C4-2B (cell line): ENCODE results near the gene C1S.

ENCODE experiments used
- CTCF ChIP-seq: fragments of 450-650 bp; conservative IDR thresholded peaks from 2 replicates; pipeline ENCODE4 v1.5.1; 2017; ENCODE audit warnings: mild to moderate bottlenecking
- ZFX ChIP-seq: fragments of 450-650 bp; IDR thresholded peaks from 2 replicates; pipeline ENCODE4 v1.6.1; 2017

- TF ChIP-seq CTCF: peak; percentile 94
- TF ChIP-seq ZFX: no peak
These were observed 31.9 kb downstream of the C1S start, which contains the start of gene C1R for GRCh38 chr12:7092229-7092985.
